Small intestine (tissue), 7 donors: Measurements from ENCODE around the gene CLDN5. TPM values are rescaled to one million over a fixed set of nuclear protein-coding genes. Genes with fewer than 3 reads are reported as not detected.

Experiments
- DNase-seq, 2 donors: peaks; one replicate each; pipeline versions ENCODE4 v3.0.0 to v3.0.0-alpha.2; 2013
- FAIRE-seq: peaks from 2 replicates; lab custom pipeline; 2012; peaks lifted over from hg19 to GRCh38; lab: Jason Lieb, UNC
- H3K27ac ChIP-seq, 3 donors: one replicate each; pipeline ENCODE4 v1.5.1; 2013; ENCODE audit warnings: low read length in 2 of 3, mild to moderate bottlenecking in 2 of 3, control low read depth in 1 of 3, inconsistent platforms in 1 of 3, low read depth in 1 of 3, moderate library complexity in 1 of 3
- H3K27me3 ChIP-seq, 3 donors: one replicate each; pipeline ENCODE4 v1.6.1; 2013; ENCODE audit warnings: low read length in 3 of 3, inconsistent platforms in 1 of 3; ENCODE audit not compliant: control insufficient read depth in 3 of 3, insufficient read depth in 3 of 3
- H3K36me3 ChIP-seq, 3 donors: one replicate each; pipeline ENCODE4 v1.6.1; 2013; ENCODE audit warnings: low read length in 3 of 3, inconsistent platforms in 1 of 3, low read depth in 1 of 3, mild to moderate bottlenecking in 1 of 3, moderate library complexity in 1 of 3; ENCODE audit not compliant: control insufficient read depth in 3 of 3, insufficient read depth in 2 of 3
- H3K4me1 ChIP-seq, 3 donors: one replicate each; pipeline ENCODE4 v1.6.1; 2013; ENCODE audit warnings: low read length in 2 of 3, inconsistent platforms in 1 of 3, low read depth in 1 of 3, mild to moderate bottlenecking in 1 of 3, moderate library complexity in 1 of 3; ENCODE audit not compliant: control insufficient read depth in 3 of 3, insufficient read depth in 2 of 3
- H3K4me3 ChIP-seq, 3 donors: one replicate each; pipeline ENCODE4 v1.5.1; 2013; ENCODE audit warnings: low read length in 3 of 3, control low read depth in 1 of 3, inconsistent platforms in 1 of 3, low read depth in 1 of 3, mild to moderate bottlenecking in 1 of 3, moderate library complexity in 1 of 3
- H3K9me3 ChIP-seq, 2 donors: one replicate each; pipeline ENCODE4 v1.6.1; 2013; ENCODE audit warnings: low read depth in 1 of 2, low read length in 1 of 2; ENCODE audit not compliant: control insufficient read depth in 2 of 2, insufficient read depth in 1 of 2
- WGBS, 3 donors: extraction: QIAGEN DNeasy Blood & Tissue Kit; methylation state at CpG; one replicate each; pipeline ENCODE4 v1.1.7; 2013; 5-methylcytosine and 5-hydroxymethylcytosine counted together
- polyA plus RNA-seq, 4 donors: library from polyadenylated mRNA; stranded (reverse) in 3 of 4; unstranded in 1 of 4; fragments of 200-250 nt in 3 of 4; fragments of 120-200 nt in 1 of 4; gene quantifications; one replicate each; pipeline versions ENCODE4 v1.2.1 to v1.2.3, GENCODE V29; 2013
- donor health status: healthy with polysubstance abuse.
- donor health status: control.
- donor health status: control.
- donor health status: Bipolar disorder and iron deficiency.
- donor health status: healthy.

The CLDN5 gene
- polyA plus RNA-seq, 4 donors: 3.1 to 184 (median 10.4) TPM

DNA sequence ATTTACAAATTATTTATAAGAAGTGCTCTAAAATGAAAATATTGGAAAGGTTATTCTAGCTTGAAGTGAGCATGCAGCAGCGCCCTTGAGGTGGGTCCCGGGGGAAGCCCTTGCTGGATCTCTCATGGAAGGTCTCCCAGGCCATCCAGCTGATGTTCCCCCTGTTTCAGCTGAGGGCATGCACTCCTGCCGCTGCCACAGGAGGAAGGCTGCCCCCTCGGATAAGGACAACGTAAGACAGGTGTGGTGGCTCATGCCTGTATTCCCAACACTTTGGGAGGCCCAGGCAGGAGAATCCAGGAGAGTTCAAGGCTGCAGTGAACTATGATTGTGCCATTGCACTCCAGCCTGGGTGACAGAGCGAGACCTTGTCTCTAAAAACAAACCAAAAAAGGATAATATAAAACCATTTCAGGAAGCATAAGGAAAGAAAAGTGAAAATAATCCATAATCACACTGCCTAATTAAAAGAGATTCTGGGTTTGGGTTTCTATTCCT is 29.5 kb downstream of the CLDN5 start:
- H3K27ac ChIP-seq: no peak overlapping the region
- H3K4me3 ChIP-seq: no peak overlapping the region
- no peaks in the 10 kb centered on the region for H3K9me3 ChIP-seq
- FAIRE-seq (no peak), DNase-seq (no peak)
- H3K4me1 ChIP-seq: no peaks in the 10 kb centered on the region
- peaks cover 0 to 25% (median 0%) of the 10 kb centered on the region in 3 donors for H3K36me3 ChIP-seq
- H3K27me3 ChIP-seq: no peaks in the 10 kb centered on the region
- WGBS, 3 donors: 92 to 97% (median 93%) methylated on average over 6 of the region's 6 CpGs

- H3K4me3 ChIP-seq: no peak overlapping the region
- FAIRE-seq: no peak
- peaks cover 0 to 22% (median 0%) of the 10 kb centered on the region in 3 donors for H3K36me3 ChIP-seq
- 97 to 98% (median 98%) methylated on average over 8 of the region's 8 CpGs for WGBS, 3 donors
- no peak overlapping the region for H3K27ac ChIP-seq
- DNase-seq: no peak
- H3K4me1 ChIP-seq: no peaks in the 10 kb centered on the region
- H3K9me3 ChIP-seq: no peaks in the 10 kb centered on the region
- no peaks in the 10 kb centered on the region for H3K27me3 ChIP-seq
These were observed 30.1 kb downstream of the CLDN5 start for GRCh38 chr22:19494001-19494560.

GRCh38 chr22:19492504-19493174 is 31.6 kb downstream of the CLDN5 start:
- FAIRE-seq: no peak
- WGBS, 3 donors: 85 to 90% (median 87%) methylated on average over 6 of the region's 6 CpGs
- no peak for DNase-seq

GRCh38 chr22:19490628-19491230 is 33.5 kb downstream of the CLDN5 start:
- WGBS, 3 donors: 92 to 97% (median 94%) methylated on average over 5 of the region's 5 CpGs
- Histone ChIP-seq H3K4me3 (no peak overlapping the region), H3K27me3 (no peaks in the 10 kb centered on the region)

More at GRCh38 chr22:19492504-19493174, 31.6 kb downstream of the CLDN5 start:
- Histone ChIP-seq H3K27me3 (no peaks in the 10 kb centered on the region), H3K4me3 (no peak overlapping the region), H3K36me3 (peaks cover 0 to 21% (median 0%) of the 10 kb centered on the region in 3 donors), H3K4me1 (no peaks in the 10 kb centered on the region), H3K27ac (no peak overlapping the region), H3K9me3 (no peaks in the 10 kb centered on the region)

DNA sequence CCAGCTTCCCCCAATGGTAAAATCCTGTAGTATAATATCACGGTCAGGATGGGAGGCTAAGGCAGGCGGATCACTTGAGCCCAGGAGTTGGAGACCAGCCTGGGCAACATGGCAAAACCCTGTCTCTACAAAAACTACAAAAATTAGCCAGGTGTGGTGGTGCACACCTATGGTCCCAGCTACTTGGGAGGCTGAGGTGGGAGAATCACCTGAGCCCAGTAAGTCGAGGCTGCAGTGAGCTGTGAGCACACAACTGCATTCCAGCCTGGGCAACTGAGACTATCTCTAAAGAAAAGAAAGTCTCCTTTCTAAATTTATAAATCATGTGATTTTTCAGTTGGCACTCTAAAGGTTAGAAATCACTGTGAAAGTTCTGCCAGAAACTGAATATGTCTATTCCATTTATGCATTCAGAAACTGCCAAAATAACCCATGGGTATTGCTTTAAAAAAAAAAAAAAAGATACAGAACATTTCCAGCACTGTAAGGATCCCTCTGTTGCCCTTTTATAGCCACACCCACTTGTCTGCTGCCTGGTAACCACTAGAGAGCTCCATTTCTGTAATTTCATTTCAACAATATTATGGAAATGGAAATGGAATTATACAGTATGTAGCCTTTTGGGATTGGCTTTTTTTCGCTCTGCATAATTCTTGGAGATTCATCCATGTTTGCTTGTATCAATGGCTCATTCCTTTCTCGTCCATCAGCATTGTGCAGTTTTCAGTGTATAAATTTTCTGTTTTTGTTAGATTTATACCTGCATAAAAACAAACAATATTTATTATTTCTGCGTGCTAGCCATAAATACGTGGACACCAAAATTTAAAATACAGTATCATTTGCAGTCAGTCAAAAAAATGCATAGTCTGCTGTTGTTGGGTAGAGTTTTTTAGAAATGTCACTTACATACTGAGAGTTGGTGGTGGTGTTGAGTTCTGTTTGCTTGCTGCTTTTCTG is 35.0 kb downstream of the CLDN5 start:
- H3K27me3 ChIP-seq: no peaks in the 10 kb centered on the region
- peaks cover 0 to 15% (median 2%) of the 10 kb centered on the region in 3 donors for H3K36me3 ChIP-seq
- H3K4me1 ChIP-seq: no peaks in the 10 kb centered on the region
- WGBS, 3 donors: 91 to 93% (median 91%) methylated on average over 7 of the region's 7 CpGs
- no peak overlapping the region for H3K4me3 ChIP-seq
- DNase-seq (peak; percentile 15 to 26), FAIRE-seq (no peak)
- H3K9me3 ChIP-seq: no peaks in the 10 kb centered on the region
- H3K27ac ChIP-seq: no peak overlapping the region

More at GRCh38 chr22:19490628-19491230, 33.5 kb downstream of the CLDN5 start:
- Histone ChIP-seq H3K9me3 (no peaks in the 10 kb centered on the region), H3K36me3 (peaks cover 0 to 16% (median 0%) of the 10 kb centered on the region in 3 donors), H3K27ac (no peak overlapping the region), H3K4me1 (no peaks in the 10 kb centered on the region)
- no peak for DNase-seq
- FAIRE-seq: no peak

DNA sequence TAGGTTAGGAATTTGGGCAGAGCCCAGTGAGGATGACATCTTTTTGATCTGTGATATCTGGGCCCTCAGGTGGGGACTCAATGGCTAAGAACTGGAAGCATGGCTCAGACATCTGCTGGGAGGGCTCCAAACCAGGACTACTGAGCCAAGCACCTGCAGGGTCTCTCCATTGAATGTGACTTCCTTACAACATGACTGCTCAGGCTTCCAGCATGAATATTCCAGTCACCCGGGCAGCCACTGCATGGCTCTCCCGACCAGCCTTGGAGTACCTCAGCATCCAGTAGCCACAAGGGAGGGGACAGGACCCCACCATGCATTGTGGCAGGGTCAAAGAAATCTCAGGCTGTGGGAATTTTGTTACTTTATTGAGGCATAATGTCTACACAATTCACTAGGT is 35.9 kb downstream of the CLDN5 start:
- H3K36me3 ChIP-seq: peaks cover 0 to 14% (median 2%) of the 10 kb centered on the region in 3 donors
- FAIRE-seq: no peak
- 98 to 100% (median 99%) methylated on average over 2 of the region's 2 CpGs for WGBS, 3 donors

GRCh38 chr22:19483481-19484244 is 40.5 kb downstream of the CLDN5 start:
- DNase-seq: no peak
- WGBS, 3 donors: 82 to 89% (median 87%) methylated on average over 8 of the region's 8 CpGs
- no peaks in the 10 kb centered on the region for H3K9me3 ChIP-seq
- FAIRE-seq: no peak
- H3K27me3 ChIP-seq: no peaks in the 10 kb centered on the region
- H3K4me3 ChIP-seq: no peak overlapping the region
- peaks cover 0 to 2% (median 0%) of the 10 kb centered on the region in 3 donors for H3K4me1 ChIP-seq
- no peak overlapping the region for H3K27ac ChIP-seq
- peaks cover 0 to 11% (median 2%) of the 10 kb centered on the region in 3 donors for H3K36me3 ChIP-seq

More for the DNA sequence above, 35.9 kb downstream of the CLDN5 start:
- Histone ChIP-seq H3K4me3 (no peak overlapping the region), H3K4me1 (no peaks in the 10 kb centered on the region), H3K27me3 (no peaks in the 10 kb centered on the region), H3K27ac (no peak overlapping the region), H3K9me3 (no peaks in the 10 kb centered on the region)
- no peak for DNase-seq
